Panc1 (cell line): ENCODE results near the gene KIAA1671. TPM values are rescaled to one million over a fixed set of nuclear protein-coding genes. Genes with fewer than 3 reads are reported as not detected.

ENCODE experiments used
- ATAC-seq: fragments of 200-7000 bp; cut with Tn5 transposase; 2 replicates; pipeline ENCODE4 v1.9.1; 2020; ENCODE audit warnings: mild to moderate bottlenecking, moderate library complexity
- BruUV-seq: library from RNA; stranded (reverse); fragments of 400-500 nt; replicated peaks from 2 replicates; lab custom pipeline; 2021; lab: Mats Ljungman, UMichigan
- CTCF ChIA-PET: fragments of 300-600 bp; sonication (Branson Sonifier 250); formaldehyde crosslinking; loops from one replicate; lab custom pipeline; 2022; ENCODE audit warnings: antibody characterized with exemption; lab: Charles Lee
- POLR2A ChIA-PET: fragments of 300-600 bp; sonication (Branson Sonifier 250); formaldehyde crosslinking; loops from one replicate; lab custom pipeline; 2022; ENCODE audit warnings: antibody characterized with exemption; lab: Charles Lee
- DNase-seq: peaks from one replicate; pipeline ENCODE4 v3.0.0-alpha.2; 2010; ENCODE audit warnings: low read depth, low spot score
- H3K27ac ChIP-seq: 2 replicates; pipeline ENCODE4 v1.5.1; 2011; ENCODE audit warnings: mild to moderate bottlenecking, low read length, inconsistent platforms
- H3K27me3 ChIP-seq: fragments of 200-500 bp; sonication (Bioruptor generic); 2 replicates; pipeline ENCODE4 v1.6.0; 2014; ENCODE audit warnings: low read length, inconsistent platforms; ENCODE audit not compliant: control insufficient read depth, insufficient read depth
- H3K36me3 ChIP-seq: fragments of 200-500 bp; sonication (Bioruptor generic); 2 replicates; pipeline ENCODE4 v1.5.1; 2014; ENCODE audit warnings: inconsistent platforms, mild to moderate bottlenecking, low read length, moderate library complexity; ENCODE audit not compliant: control insufficient read depth, insufficient read depth
- H3K4me1 ChIP-seq: 2 replicates; pipeline ENCODE4 v1.5.1; 2011; ENCODE audit warnings: inconsistent platforms, mild to moderate bottlenecking, low read length, moderate library complexity; ENCODE audit not compliant: control insufficient read depth, insufficient read depth
- H3K4me3 ChIP-seq, 2 experiments: 2 replicates each; pipeline ENCODE4 v1.5.1; 2011 to 2012; ENCODE audit warnings: low read depth in 2 of 2, low read length in 2 of 2, mild to moderate bottlenecking in 2 of 2, inconsistent platforms in 1 of 2, moderate library complexity in 1 of 2
- H3K9me3 ChIP-seq: fragments of 200-500 bp; sonication (Bioruptor generic); 2 replicates; pipeline ENCODE4 v1.5.1; 2014; ENCODE audit warnings: low read depth, mild to moderate bottlenecking, inconsistent platforms, low read length, moderate library complexity; ENCODE audit not compliant: control insufficient read depth, insufficient read depth
- CTCF ChIP-seq: fragments of 450-650 bp; IDR thresholded peaks from 2 replicates; pipeline ENCODE4 v1.5.1; 2017; ENCODE audit warnings: mild to moderate bottlenecking
- POLR2AphosphoS5 ChIP-seq: IDR thresholded peaks from 2 replicates; pipeline ENCODE4 v1.6.1; 2012; ENCODE audit warnings: mild to moderate bottlenecking, low read depth, low read length, moderate library complexity
- REST ChIP-seq, 2 experiments: IDR thresholded peaks; 2 replicates each; pipeline ENCODE4 v1.6.1; 2011 to 2012; ENCODE audit warnings: low read depth in 2 of 2, control low read depth in 1 of 2, low read length in 1 of 2, mild to moderate bottlenecking in 1 of 2, moderate library complexity in 1 of 2; ENCODE audit not compliant: insufficient read depth in 1 of 2
- SIN3A ChIP-seq: IDR thresholded peaks from 2 replicates; pipeline ENCODE4 v1.6.1; 2012; ENCODE audit warnings: low read depth, mild to moderate bottlenecking, low read length, moderate library complexity, borderline replicate concordance; ENCODE audit not compliant: insufficient read depth
- TCF7L2 ChIP-seq: IDR thresholded peaks from 2 replicates; pipeline ENCODE4 v1.6.1; 2011; ENCODE audit warnings: mild to moderate bottlenecking, low read depth, low read length, inconsistent platforms
- in situ Hi-C: cut with HindIII; loops from 2 replicates; pipeline ENCODE4 v1.10.0; 2016; ENCODE audit warnings: low sequenced_read_pairs, low pct_unique_long_range_greater_than_20kb
- intact Hi-C: fragments of 100-400 bp; cut with micrococcal nuclease; formaldehyde crosslinking; loops from one replicate; pipeline ENCODE4 v1.10.0; 2022; ENCODE audit not compliant: unreplicated experiment
- total RNA-seq: library from RNA; stranded (reverse); gene quantifications from one replicate; pipeline ENCODE4 v1.2.1, GENCODE V29; 2021; ENCODE audit not compliant: unreplicated experiment

KIAA1671 gene
- total RNA-seq, 1 experiment from 2014 or later = 48.1 TPM

GRCh38 chr22:25080855-25081254, 128.3 kb downstream of the KIAA1671 start:
- H3K27ac ChIP-seq = no peak overlapping the region
- CTCF ChIA-PET = interaction anchor here (0.8 kb wide), 1 partner anchor 92 kb away, joined by 3 read pairs; no protein-coding TSS in a partner anchor
- intact Hi-C loops = no loop called here
- no peak for ATAC-seq
- no peak overlapping the region for H3K4me3 ChIP-seq
- H3K4me1 ChIP-seq = no peaks in the 10 kb centered on the region
- H3K27me3 ChIP-seq = no peaks in the 10 kb centered on the region
- no peaks in the 10 kb centered on the region for H3K9me3 ChIP-seq
- in situ Hi-C loops = no loop called here
- POLR2A ChIA-PET = no interaction called here
- BruUV-seq = no TSS peak
- no peak for DNase-seq
- no peaks in the 10 kb centered on the region for H3K36me3 ChIP-seq
- no peak for TF ChIP-seq SIN3A
- TF ChIP-seq REST (IDR thresholded peaks at IDR 0.05; ENCODE audit: insufficient read depth in 1 of 2, low read depth in 2 of 2, low read length in 1 of 2) = no peak
- TF ChIP-seq POLR2AphosphoS5 = no peak
- TF ChIP-seq CTCF = no peak
- TF ChIP-seq TCF7L2 = no peak

- Histone ChIP-seq H3K9me3 (no peaks in the 10 kb centered on the region), H3K4me1 (no peaks in the 10 kb centered on the region), H3K36me3 (no peaks in the 10 kb centered on the region), H3K27me3 (no peaks in the 10 kb centered on the region), H3K4me3 (no peak overlapping the region), H3K27ac (no peak overlapping the region)
- ChIA-PET POLR2A (no interaction called here), CTCF (interaction anchor here (0.8 kb wide), 1 partner anchor 91 kb away, joined by 3 read pairs; no protein-coding TSS in a partner anchor)
- ATAC-seq (no peak), DNase-seq (peak; percentile 17)
- intact Hi-C loops = no loop called here
- BruUV-seq = no TSS peak
- in situ Hi-C loops = no loop called here
- TF ChIP-seq SIN3A (no peak), TCF7L2 (no peak), CTCF (peak; percentile 72)
These were observed 128.9 kb downstream of the KIAA1671 start for GRCh38 chr22:25081409-25081824.
